ENCODE results near the gene ARF1. TPM values are rescaled to one million over a fixed set of nuclear protein-coding genes. Genes with fewer than 3 reads are reported as not detected.

The ARF1 gene
- total and polyA plus RNA-seq, 10 of the 15 experiments (the other 5 are each of a cell fraction or from before 2014, with no cell fraction given) = 48.4 to 508 (median 283) TPM

DNA sequence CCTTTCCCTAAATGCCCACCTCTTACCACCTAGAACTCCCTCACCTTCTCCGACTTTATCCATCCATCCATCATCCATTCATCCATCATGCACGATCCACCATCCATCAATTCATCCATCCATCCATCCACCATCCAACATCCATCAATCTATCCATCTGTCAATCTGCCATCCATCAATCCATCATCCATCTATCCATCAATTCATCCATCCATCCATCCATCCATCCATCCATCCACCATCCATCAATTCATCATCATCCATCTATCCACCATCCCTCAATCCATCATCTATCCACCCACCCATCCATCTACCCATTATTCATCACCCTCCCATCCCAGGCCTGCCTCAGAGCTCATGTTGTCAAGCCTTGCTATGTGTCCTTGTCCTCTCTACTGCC is 41.2 kb upstream of the ARF1 start:
- FAIRE-seq = no peak

More for the DNA sequence above, 41.2 kb upstream of the ARF1 start:
- ChIA-PET RAD21 (ENCODE audit: unreplicated experiment) (no interaction called here), SMC1A (ENCODE audit: uncharacterized antibody, unreplicated experiment) (no interaction called here), CTCF (no interaction called here), POLR2A (no interaction called here)
- intact Hi-C loops (cut with micrococcal nuclease; ENCODE audit: unreplicated experiment) = no loop called here
- WGBS (ENCODE audit: insufficient coverage, insufficient replicate concordance, low lambda C conversion rate, missing lambda C conversion rate) = 0% methylated on average over 2 of the region's 2 CpGs
- TF ChIP-seq, protein P1, sequence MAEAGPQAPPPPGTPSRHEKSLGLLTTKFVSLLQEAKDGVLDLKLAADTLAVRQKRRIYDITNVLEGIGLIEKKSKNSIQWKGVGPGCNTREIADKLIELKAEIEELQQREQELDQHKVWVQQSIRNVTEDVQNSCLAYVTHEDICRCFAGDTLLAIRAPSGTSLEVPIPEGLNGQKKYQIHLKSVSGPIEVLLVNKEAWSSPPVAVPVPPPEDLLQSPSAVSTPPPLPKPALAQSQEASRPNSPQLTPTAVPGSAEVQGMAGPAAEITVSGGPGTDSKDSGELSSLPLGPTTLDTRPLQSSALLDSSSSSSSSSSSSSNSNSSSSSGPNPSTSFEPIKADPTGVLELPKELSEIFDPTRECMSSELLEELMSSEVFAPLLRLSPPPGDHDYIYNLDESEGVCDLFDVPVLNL (IDR thresholded peaks at IDR 0.05; ENCODE audit: low read depth, low read length) = no peak
- TF ChIP-seq CHD4 (IDR thresholded peaks at IDR 0.05) (no peak), TCF7 (IDR thresholded peaks at IDR 0.05; ENCODE audit: borderline replicate concordance) (no peak), SMC3 (IDR thresholded peaks at IDR 0.05; ENCODE audit: borderline replicate concordance, low read length) (no peak), HDAC6 (IDR thresholded peaks at IDR 0.05; ENCODE audit: unreplicated experiment) (no peak), BRCA1 (IDR thresholded peaks at IDR 0.05; ENCODE audit: low read depth, low read length) (no peak), CBFB (IDR thresholded peaks at IDR 0.05; ENCODE audit: low read depth) (no peak), YY1 (IDR thresholded peaks at IDR 0.05; ENCODE audit: low read depth, low read length) (no peak), BMI1 (IDR thresholded peaks at IDR 0.05; ENCODE audit: borderline replicate concordance) (no peak), SIN3A (IDR thresholded peaks at IDR 0.05; ENCODE audit: low read depth, low read length) (no peak), PML (IDR thresholded peaks at IDR 0.05; ENCODE audit: low read length) (no peak), IKZF1 (conservative IDR thresholded peaks at IDR 0.05) (no peak), KDM1A (IDR thresholded peaks at IDR 0.05; ENCODE audit: borderline replicate concordance) (no peak), POLR2AphosphoS5 (IDR thresholded peaks at IDR 0.05; ENCODE audit: low read length) (no peak), CBX5 (IDR thresholded peaks at IDR 0.05; ENCODE audit: low read depth) (no peak), RBBP5 (conservative IDR thresholded peaks at IDR 0.05) (no peak)
- TF ChIP-seq, protein P2, sequence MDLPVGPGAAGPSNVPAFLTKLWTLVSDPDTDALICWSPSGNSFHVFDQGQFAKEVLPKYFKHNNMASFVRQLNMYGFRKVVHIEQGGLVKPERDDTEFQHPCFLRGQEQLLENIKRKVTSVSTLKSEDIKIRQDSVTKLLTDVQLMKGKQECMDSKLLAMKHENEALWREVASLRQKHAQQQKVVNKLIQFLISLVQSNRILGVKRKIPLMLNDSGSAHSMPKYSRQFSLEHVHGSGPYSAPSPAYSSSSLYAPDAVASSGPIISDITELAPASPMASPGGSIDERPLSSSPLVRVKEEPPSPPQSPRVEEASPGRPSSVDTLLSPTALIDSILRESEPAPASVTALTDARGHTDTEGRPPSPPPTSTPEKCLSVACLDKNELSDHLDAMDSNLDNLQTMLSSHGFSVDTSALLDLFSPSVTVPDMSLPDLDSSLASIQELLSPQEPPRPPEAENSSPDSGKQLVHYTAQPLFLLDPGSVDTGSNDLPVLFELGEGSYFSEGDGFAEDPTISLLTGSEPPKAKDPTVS (IDR thresholded peaks at IDR 0.05; ENCODE audit: low read depth, low read length) = no peak
- TF ChIP-seq, protein P3, sequence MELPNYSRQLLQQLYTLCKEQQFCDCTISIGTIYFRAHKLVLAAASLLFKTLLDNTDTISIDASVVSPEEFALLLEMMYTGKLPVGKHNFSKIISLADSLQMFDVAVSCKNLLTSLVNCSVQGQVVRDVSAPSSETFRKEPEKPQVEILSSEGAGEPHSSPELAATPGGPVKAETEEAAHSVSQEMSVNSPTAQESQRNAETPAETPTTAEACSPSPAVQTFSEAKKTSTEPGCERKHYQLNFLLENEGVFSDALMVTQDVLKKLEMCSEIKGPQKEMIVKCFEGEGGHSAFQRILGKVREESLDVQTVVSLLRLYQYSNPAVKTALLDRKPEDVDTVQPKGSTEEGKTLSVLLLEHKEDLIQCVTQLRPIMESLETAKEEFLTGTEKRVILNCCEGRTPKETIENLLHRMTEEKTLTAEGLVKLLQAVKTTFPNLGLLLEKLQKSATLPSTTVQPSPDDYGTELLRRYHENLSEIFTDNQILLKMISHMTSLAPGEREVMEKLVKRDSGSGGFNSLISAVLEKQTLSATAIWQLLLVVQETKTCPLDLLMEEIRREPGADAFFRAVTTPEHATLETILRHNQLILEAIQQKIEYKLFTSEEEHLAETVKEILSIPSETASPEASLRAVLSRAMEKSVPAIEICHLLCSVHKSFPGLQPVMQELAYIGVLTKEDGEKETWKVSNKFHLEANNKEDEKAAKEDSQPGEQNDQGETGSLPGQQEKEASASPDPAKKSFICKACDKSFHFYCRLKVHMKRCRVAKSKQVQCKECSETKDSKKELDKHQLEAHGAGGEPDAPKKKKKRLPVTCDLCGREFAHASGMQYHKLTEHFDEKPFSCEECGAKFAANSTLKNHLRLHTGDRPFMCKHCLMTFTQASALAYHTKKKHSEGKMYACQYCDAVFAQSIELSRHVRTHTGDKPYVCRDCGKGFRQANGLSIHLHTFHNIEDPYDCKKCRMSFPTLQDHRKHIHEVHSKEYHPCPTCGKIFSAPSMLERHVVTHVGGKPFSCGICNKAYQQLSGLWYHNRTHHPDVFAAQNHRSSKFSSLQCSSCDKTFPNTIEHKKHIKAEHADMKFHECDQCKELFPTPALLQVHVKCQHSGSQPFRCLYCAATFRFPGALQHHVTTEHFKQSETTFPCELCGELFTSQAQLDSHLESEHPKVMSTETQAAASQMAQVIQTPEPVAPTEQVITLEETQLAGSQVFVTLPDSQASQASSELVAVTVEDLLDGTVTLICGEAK (IDR thresholded peaks at IDR 0.05; ENCODE audit: borderline replicate concordance) = no peak
- TF ChIP-seq, protein P4, sequence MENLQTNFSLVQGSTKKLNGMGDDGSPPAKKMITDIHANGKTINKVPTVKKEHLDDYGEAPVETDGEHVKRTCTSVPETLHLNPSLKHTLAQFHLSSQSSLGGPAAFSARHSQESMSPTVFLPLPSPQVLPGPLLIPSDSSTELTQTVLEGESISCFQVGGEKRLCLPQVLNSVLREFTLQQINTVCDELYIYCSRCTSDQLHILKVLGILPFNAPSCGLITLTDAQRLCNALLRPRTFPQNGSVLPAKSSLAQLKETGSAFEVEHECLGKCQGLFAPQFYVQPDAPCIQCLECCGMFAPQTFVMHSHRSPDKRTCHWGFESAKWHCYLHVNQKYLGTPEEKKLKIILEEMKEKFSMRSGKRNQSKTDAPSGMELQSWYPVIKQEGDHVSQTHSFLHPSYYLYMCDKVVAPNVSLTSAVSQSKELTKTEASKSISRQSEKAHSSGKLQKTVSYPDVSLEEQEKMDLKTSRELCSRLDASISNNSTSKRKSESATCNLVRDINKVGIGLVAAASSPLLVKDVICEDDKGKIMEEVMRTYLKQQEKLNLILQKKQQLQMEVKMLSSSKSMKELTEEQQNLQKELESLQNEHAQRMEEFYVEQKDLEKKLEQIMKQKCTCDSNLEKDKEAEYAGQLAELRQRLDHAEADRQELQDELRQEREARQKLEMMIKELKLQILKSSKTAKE (IDR thresholded peaks at IDR 0.05; ENCODE audit: low read depth, poor library complexity, severe bottlenecking) = no peak
- H3K79me2 ChIP-seq (ENCODE audit: control insufficient read depth, insufficient read depth, low read length) = no peaks in the 10 kb centered on the region
- in situ Hi-C loops (cut with MboI) = no loop called here
- DNase-seq (ENCODE audit: low read depth, low spot score) (no peak), ATAC-seq (no peak)
- H2AFZ ChIP-seq (ENCODE audit: control insufficient read depth, low read depth, low read length) = no peak overlapping the region
- no peak overlapping the region for H3K4me3 ChIP-seq
- no peaks in the 10 kb centered on the region; the same call in 1 of the 2 replicates for H4K20me1 ChIP-seq (ENCODE audit: control insufficient read depth, insufficient read depth)
- no peaks in the 10 kb centered on the region for H3K4me1 ChIP-seq (ENCODE audit: control insufficient read depth, insufficient read depth, low read length)
- H3K9ac ChIP-seq (ENCODE audit: control insufficient read depth, insufficient read depth, low read length) = no peak overlapping the region
- BruUV-seq (replicated peaks) = no TSS peak
- H3K27me3 ChIP-seq (replicated peaks in 1 of 2; ENCODE audit: control insufficient read depth in 2 of 2, insufficient read depth in 2 of 2, low read length in 1 of 2) = peaks cover 3 to 10% of the 10 kb centered on the region in 2 experiments; a peak in 3 of 4 replicates
- no peak overlapping the region for H3K4me2 ChIP-seq (ENCODE audit: control insufficient read depth, insufficient read depth)
- no peaks in the 10 kb centered on the region for H3K9me3 ChIP-seq (replicated peaks; ENCODE audit: control insufficient read depth, insufficient read depth, low read length)
- H3K27ac ChIP-seq (ENCODE audit: control insufficient read depth, insufficient read depth) = no peak overlapping the region
- no peaks in the 10 kb centered on the region for H3K36me3 ChIP-seq (ENCODE audit: control insufficient read depth in 2 of 2, insufficient read depth in 2 of 2, low read length in 1 of 2)

All from GM12878 (cell line).